ENCODE data around the gene SYK. TPM values are rescaled to one million over a fixed set of nuclear protein-coding genes. Genes with fewer than 3 reads are reported as not detected.

The SYK gene
- total and polyA plus RNA-seq, 2 donors (not counting 1 experiment from before 2014, with no cell fraction given): not detected

DNA sequence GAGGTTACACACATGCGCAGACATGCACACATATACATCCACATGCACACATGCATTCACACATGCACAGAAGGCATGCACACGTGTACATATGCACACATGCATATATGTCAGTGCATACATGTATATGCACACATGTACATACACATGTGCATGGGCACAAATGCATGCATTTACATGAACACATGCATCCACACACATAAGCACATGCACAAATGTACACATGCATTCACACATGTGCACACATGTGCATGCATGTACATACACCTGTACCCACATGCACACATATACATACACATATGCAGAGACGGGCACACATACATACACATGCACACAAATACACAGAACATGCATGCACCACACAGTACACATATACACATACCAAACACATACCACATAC is 97.7 kb downstream of the SYK start:
- no peak for TF ChIP-seq EZH2 (IDR thresholded peaks at IDR 0.05; ENCODE audit: low read length, missing control alignments)
- TF ChIP-seq, protein P1, sequence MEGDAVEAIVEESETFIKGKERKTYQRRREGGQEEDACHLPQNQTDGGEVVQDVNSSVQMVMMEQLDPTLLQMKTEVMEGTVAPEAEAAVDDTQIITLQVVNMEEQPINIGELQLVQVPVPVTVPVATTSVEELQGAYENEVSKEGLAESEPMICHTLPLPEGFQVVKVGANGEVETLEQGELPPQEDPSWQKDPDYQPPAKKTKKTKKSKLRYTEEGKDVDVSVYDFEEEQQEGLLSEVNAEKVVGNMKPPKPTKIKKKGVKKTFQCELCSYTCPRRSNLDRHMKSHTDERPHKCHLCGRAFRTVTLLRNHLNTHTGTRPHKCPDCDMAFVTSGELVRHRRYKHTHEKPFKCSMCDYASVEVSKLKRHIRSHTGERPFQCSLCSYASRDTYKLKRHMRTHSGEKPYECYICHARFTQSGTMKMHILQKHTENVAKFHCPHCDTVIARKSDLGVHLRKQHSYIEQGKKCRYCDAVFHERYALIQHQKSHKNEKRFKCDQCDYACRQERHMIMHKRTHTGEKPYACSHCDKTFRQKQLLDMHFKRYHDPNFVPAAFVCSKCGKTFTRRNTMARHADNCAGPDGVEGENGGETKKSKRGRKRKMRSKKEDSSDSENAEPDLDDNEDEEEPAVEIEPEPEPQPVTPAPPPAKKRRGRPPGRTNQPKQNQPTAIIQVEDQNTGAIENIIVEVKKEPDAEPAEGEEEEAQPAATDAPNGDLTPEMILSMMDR (conservative IDR thresholded peaks at IDR 0.05 in 1 of 2, IDR thresholded peaks at IDR 0.05 in 1 of 2; ENCODE audit: low read depth in 1 of 2, low read length in 2 of 2): no peak
- Histone ChIP-seq H3K9me3 (ENCODE audit: control insufficient read depth, insufficient read depth, low read depth, low read length) (no peaks in the 10 kb centered on the region), H2AFZ (ENCODE audit: low read length) (no peak overlapping the region), H3K4me1 (ENCODE audit: control insufficient read depth, extremely low read depth, insufficient read depth, low read length) (no peaks in the 10 kb centered on the region), H3K27ac (ENCODE audit: insufficient read depth, low read length) (no peak overlapping the region), H3K79me2 (ENCODE audit: control insufficient read depth, insufficient read depth, low read length) (no peaks in the 10 kb centered on the region), H3K27me3 (ENCODE audit: control insufficient read depth, insufficient read depth, low read length) (no peaks in the 10 kb centered on the region), H3K4me3 (replicated peaks in 1 of 4; ENCODE audit: control extremely low read depth in 1 of 4, insufficient read depth in 1 of 4, low read depth in 3 of 4, low read length in 4 of 4) (no peak overlapping the region), H3K9ac (ENCODE audit: insufficient read depth, low read length) (no peak overlapping the region), H3K36me3 (ENCODE audit: control insufficient read depth, insufficient read depth, low read length) (no peaks in the 10 kb centered on the region), H4K20me1 (ENCODE audit: control insufficient read depth, extremely low read depth, insufficient read depth, low read length) (no peaks in the 10 kb centered on the region), H3K4me2 (ENCODE audit: extremely low read depth, insufficient read depth, low read length) (no peak overlapping the region)
- DNase-seq (ENCODE audit: low read depth in 2 of 2): no peak

DNA sequence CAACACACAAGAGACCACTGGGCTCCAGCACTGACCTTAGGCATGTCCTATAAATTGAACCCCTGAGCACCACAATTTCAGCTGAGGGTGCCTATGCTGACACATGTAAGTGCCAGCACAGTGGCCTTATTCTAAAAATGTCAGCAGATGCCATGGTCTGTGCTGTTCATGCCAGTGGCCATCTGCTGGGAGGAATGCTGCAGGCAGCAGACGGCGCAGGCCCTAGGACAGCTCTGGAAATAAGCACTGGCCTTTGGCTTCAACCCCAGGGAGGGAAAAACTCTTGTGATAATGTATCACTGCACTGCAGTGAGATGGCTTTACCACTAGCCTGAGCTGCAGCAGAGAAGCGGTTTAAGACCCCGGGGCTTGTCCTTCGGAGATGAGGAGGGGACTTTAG is 98.5 kb downstream of the SYK start:
- Histone ChIP-seq H3K9ac (ENCODE audit: insufficient read depth, low read length) (no peak overlapping the region), H3K36me3 (ENCODE audit: control insufficient read depth, insufficient read depth, low read length) (no peaks in the 10 kb centered on the region), H3K79me2 (ENCODE audit: control insufficient read depth, insufficient read depth, low read length) (no peaks in the 10 kb centered on the region), H4K20me1 (ENCODE audit: control insufficient read depth, extremely low read depth, insufficient read depth, low read length) (no peaks in the 10 kb centered on the region), H3K4me2 (ENCODE audit: extremely low read depth, insufficient read depth, low read length) (no peak overlapping the region), H3K4me3 (replicated peaks in 1 of 4; ENCODE audit: control extremely low read depth in 1 of 4, insufficient read depth in 1 of 4, low read depth in 3 of 4, low read length in 4 of 4) (no peak overlapping the region), H2AFZ (ENCODE audit: low read length) (no peak overlapping the region), H3K27me3 (ENCODE audit: control insufficient read depth, insufficient read depth, low read length) (peaks cover 2% of the 10 kb centered on the region), H3K9me3 (ENCODE audit: control insufficient read depth, insufficient read depth, low read depth, low read length) (no peaks in the 10 kb centered on the region), H3K27ac (ENCODE audit: insufficient read depth, low read length) (no peak overlapping the region), H3K4me1 (ENCODE audit: control insufficient read depth, extremely low read depth, insufficient read depth, low read length) (no peaks in the 10 kb centered on the region)
- DNase-seq (ENCODE audit: low read depth in 2 of 2): no peak
- TF ChIP-seq, protein P1 (conservative IDR thresholded peaks at IDR 0.05 in 1 of 2, IDR thresholded peaks at IDR 0.05 in 1 of 2; ENCODE audit: low read depth in 1 of 2, low read length in 2 of 2): peak; percentile 28 to 42
- no peak for TF ChIP-seq EZH2 (IDR thresholded peaks at IDR 0.05; ENCODE audit: low read length, missing control alignments)

DNA sequence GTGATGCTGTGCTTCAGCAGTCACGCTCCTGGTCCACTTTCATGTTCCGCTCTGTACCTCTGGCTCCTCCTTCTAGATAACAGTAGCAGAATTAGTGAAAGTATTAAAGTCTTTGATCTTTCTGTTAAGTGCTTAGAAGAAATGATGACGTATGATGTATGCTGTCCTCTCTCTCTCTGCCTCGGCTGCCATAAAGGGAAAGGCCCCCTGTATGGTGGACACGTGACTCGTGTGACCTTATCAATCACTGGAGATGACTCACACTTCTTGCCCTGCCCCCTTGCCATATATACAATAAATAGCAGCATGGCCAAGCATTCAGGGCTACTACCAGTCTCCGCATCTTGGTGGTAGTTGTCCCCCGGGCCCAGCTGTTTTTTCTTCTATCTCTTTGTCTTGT is 100.3 kb downstream of the SYK start:
- H4K20me1 ChIP-seq (ENCODE audit: control insufficient read depth, extremely low read depth, insufficient read depth, low read length): no peaks in the 10 kb centered on the region
- no peak overlapping the region for H3K9ac ChIP-seq (ENCODE audit: insufficient read depth, low read length)
- no peak overlapping the region for H3K4me3 ChIP-seq (replicated peaks in 1 of 4; ENCODE audit: control extremely low read depth in 1 of 4, insufficient read depth in 1 of 4, low read depth in 3 of 4, low read length in 4 of 4)
- H2AFZ ChIP-seq (ENCODE audit: low read length): no peak overlapping the region
- TF ChIP-seq, protein P1 (conservative IDR thresholded peaks at IDR 0.05 in 1 of 2, IDR thresholded peaks at IDR 0.05 in 1 of 2; ENCODE audit: low read depth in 1 of 2, low read length in 2 of 2): no peak
- TF ChIP-seq EZH2 (IDR thresholded peaks at IDR 0.05; ENCODE audit: low read length, missing control alignments): no peak
- H3K4me1 ChIP-seq (ENCODE audit: control insufficient read depth, extremely low read depth, insufficient read depth, low read length): no peaks in the 10 kb centered on the region
- H3K4me2 ChIP-seq (ENCODE audit: extremely low read depth, insufficient read depth, low read length): no peak overlapping the region
- H3K9me3 ChIP-seq (ENCODE audit: control insufficient read depth, insufficient read depth, low read depth, low read length): no peaks in the 10 kb centered on the region
- no peak for DNase-seq (ENCODE audit: low read depth in 2 of 2)
- H3K79me2 ChIP-seq (ENCODE audit: control insufficient read depth, insufficient read depth, low read length): no peaks in the 10 kb centered on the region
- peaks cover 5% of the 10 kb centered on the region for H3K27me3 ChIP-seq (ENCODE audit: control insufficient read depth, insufficient read depth, low read length)
- H3K36me3 ChIP-seq (ENCODE audit: control insufficient read depth, insufficient read depth, low read length): no peaks in the 10 kb centered on the region
- H3K27ac ChIP-seq (ENCODE audit: insufficient read depth, low read length): no peak overlapping the region
